ACC112 (cell line): ENCODE measurements around the gene MOK.
A peak's percentile ranks its signal among the peaks of the same experiment; 100 is the strongest.

Experiments used
- H2AFZ ChIP-seq: fragments of 200-600 bp; sonication (generic); one replicate; pipeline ENCODE4 v1.6.0; 2017; ENCODE audit warnings: antibody characterized with exemption, low read length; ENCODE audit not compliant: unreplicated experiment
- H3K27ac ChIP-seq: fragments of 200-600 bp; sonication (generic); 2 replicates; pipeline ENCODE4 v1.5.1; 2014; ENCODE audit warnings: low read depth, mild to moderate bottlenecking, antibody characterized with exemption, low read length, moderate library complexity
- H3K27me3 ChIP-seq: fragments of 200-600 bp; sonication (generic); 2 replicates; pipeline ENCODE4 v1.6.1; 2014; ENCODE audit warnings: mild to moderate bottlenecking, antibody characterized with exemption, low read length, moderate library complexity, mixed read lengths; ENCODE audit not compliant: insufficient read depth
- H3K36me3 ChIP-seq: fragments of 200-600 bp; sonication (generic); 2 replicates; pipeline ENCODE4 v1.6.1; 2016; ENCODE audit warnings: mild to moderate bottlenecking, antibody characterized with exemption, low read length, moderate library complexity, mixed read lengths; ENCODE audit not compliant: insufficient read depth
- H3K4me1 ChIP-seq: fragments of 200-600 bp; sonication (generic); one replicate; pipeline ENCODE4 v1.6.1; 2016; ENCODE audit warnings: low read length, mixed read lengths; ENCODE audit not compliant: insufficient read depth, unreplicated experiment, control insufficient read depth
- H3K4me3 ChIP-seq: fragments of 200-600 bp; sonication (generic); 2 replicates; pipeline ENCODE4 v1.5.1; 2014; ENCODE audit warnings: mild to moderate bottlenecking, low read depth, low read length
- H3K79me2 ChIP-seq: fragments of 200-600 bp; sonication (generic); one replicate; pipeline ENCODE4 v1.6.0; 2016; ENCODE audit warnings: low read length; ENCODE audit not compliant: control insufficient read depth, unreplicated experiment, insufficient read depth

MOK gene

GRCh38 chr14:102282751-102283465 lies 22.1 kb downstream of the MOK start:
- Histone ChIP-seq H3K4me3 (no peak overlapping the region), H3K27ac (peak overlapping the region; percentile 100), H3K36me3 (peaks cover 24% of the 10 kb centered on the region), H3K4me1 (peaks cover 62% of the 10 kb centered on the region), H3K27me3 (no peaks in the 10 kb centered on the region), H3K79me2 (peaks cover 21% of the 10 kb centered on the region), H2AFZ (no peak overlapping the region)

GRCh38 chr14:102280376-102280962 lies 24.5 kb downstream of the MOK start:
- Histone ChIP-seq H3K36me3 (peaks cover 16% of the 10 kb centered on the region), H3K27me3 (no peaks in the 10 kb centered on the region), H3K27ac (peak overlapping the region; percentile 100), H3K4me3 (peak overlapping the region; percentile 57), H2AFZ (no peak overlapping the region), H3K4me1 (peaks cover 75% of the 10 kb centered on the region), H3K79me2 (peaks cover 16% of the 10 kb centered on the region)

- Histone ChIP-seq H3K79me2 (peaks cover 13% of the 10 kb centered on the region), H2AFZ (peak overlapping the region; percentile 14), H3K27ac (peak overlapping the region; percentile 100), H3K4me3 (peak overlapping the region; percentile 57), H3K4me1 (peaks cover 75% of the 10 kb centered on the region), H3K27me3 (no peaks in the 10 kb centered on the region), H3K36me3 (peaks cover 19% of the 10 kb centered on the region)
These were observed 25.1 kb downstream of the MOK start for GRCh38 chr14:102279688-102280348.

- H3K27ac ChIP-seq: peak overlapping the region; percentile 100
- H2AFZ ChIP-seq: peak overlapping the region; percentile 14
- H3K36me3 ChIP-seq: peaks cover 20% of the 10 kb centered on the region
- peaks cover 10% of the 10 kb centered on the region for H3K79me2 ChIP-seq
- peak overlapping the region; percentile 11; the same call in 1 of the 2 replicates for H3K4me3 ChIP-seq
- H3K4me1 ChIP-seq: peaks cover 72% of the 10 kb centered on the region
- no peaks in the 10 kb centered on the region for H3K27me3 ChIP-seq
These were observed 25.7 kb downstream of the MOK start for GRCh38 chr14:102279282-102279681.

- no peaks in the 10 kb centered on the region for H3K27me3 ChIP-seq
- no peak overlapping the region for H2AFZ ChIP-seq
- H3K4me1 ChIP-seq: peaks cover 65% of the 10 kb centered on the region
- H3K79me2 ChIP-seq: peaks cover 5% of the 10 kb centered on the region
- H3K27ac ChIP-seq: peak overlapping the region; percentile 100
- H3K36me3 ChIP-seq: peaks cover 20% of the 10 kb centered on the region
- no peak overlapping the region for H3K4me3 ChIP-seq
These were observed 26.4 kb downstream of the MOK start for GRCh38 chr14:102278631-102278935.

GRCh38 chr14:102277874-102278630 lies 26.9 kb downstream of the MOK start:
- H3K79me2 ChIP-seq: peaks cover 4% of the 10 kb centered on the region
- no peaks in the 10 kb centered on the region for H3K27me3 ChIP-seq
- H3K4me3 ChIP-seq: no peak overlapping the region
- H2AFZ ChIP-seq: no peak overlapping the region
- H3K36me3 ChIP-seq: peaks cover 20% of the 10 kb centered on the region
- H3K27ac ChIP-seq: peak overlapping the region; percentile 100
- H3K4me1 ChIP-seq: peaks cover 60% of the 10 kb centered on the region

GRCh38 chr14:102275866-102276265 lies 29.1 kb downstream of the MOK start:
- Histone ChIP-seq H3K79me2 (peaks cover 3% of the 10 kb centered on the region), H3K4me1 (peaks cover 61% of the 10 kb centered on the region), H3K27me3 (no peaks in the 10 kb centered on the region), H3K36me3 (peaks cover 13% of the 10 kb centered on the region), H3K27ac (peak overlapping the region; percentile 100), H3K4me3 (no peak overlapping the region), H2AFZ (no peak overlapping the region)

GRCh38 chr14:102272392-102272791 lies 32.6 kb downstream of the MOK start:
- peak overlapping the region; percentile 100 for H3K27ac ChIP-seq

GRCh38 chr14:102264775-102265174 lies 40.2 kb downstream of the MOK start:
- Histone ChIP-seq H3K79me2 (peaks cover 6% of the 10 kb centered on the region), H3K27ac (peak overlapping the region; percentile 76), H3K36me3 (peaks cover 2% of the 10 kb centered on the region), H3K27me3 (no peaks in the 10 kb centered on the region), H2AFZ (peak overlapping the region; percentile 62), H3K4me1 (peaks cover 25% of the 10 kb centered on the region), H3K4me3 (peak overlapping the region; percentile 6; the same call in 1 of the 2 replicates)

More at GRCh38 chr14:102272392-102272791, 32.6 kb downstream of the MOK start:
- Histone ChIP-seq H3K27me3 (no peaks in the 10 kb centered on the region), H3K36me3 (peaks cover 10% of the 10 kb centered on the region), H3K79me2 (peaks cover 9% of the 10 kb centered on the region), H3K4me3 (no peak overlapping the region), H2AFZ (no peak overlapping the region), H3K4me1 (peaks cover 27% of the 10 kb centered on the region)

GRCh38 chr14:102264355-102264754 lies 40.6 kb downstream of the MOK start:
- H3K4me1 ChIP-seq: peaks cover 25% of the 10 kb centered on the region
- H3K79me2 ChIP-seq: peaks cover 6% of the 10 kb centered on the region
- H2AFZ ChIP-seq: peak overlapping the region; percentile 62
- H3K4me3 ChIP-seq: peak overlapping the region; percentile 6; the same call in 1 of the 2 replicates
- no peaks in the 10 kb centered on the region for H3K27me3 ChIP-seq
- H3K27ac ChIP-seq: peak overlapping the region; percentile 76
- H3K36me3 ChIP-seq: no peaks in the 10 kb centered on the region; the same call in 1 of the 2 replicates
